Stimulated activated CD4-positive, alpha-beta T cell treated with anti-CD3 and anti-CD28 coated beads, Interleukin-15, amount 100 ng/mL, for 48 hours (primary cell): ENCODE data around the gene INPP4B.

ENCODE experiments used
- DNase-seq, 2 donors: peaks; one replicate each; pipeline ENCODE4 v3.0.0-alpha.2; 2020; ENCODE audit warnings: low read depth in 2 of 2

INPP4B gene

GRCh38 chr4:142727149-142727548, 119.0 kb downstream of the INPP4B start:
- no peak for DNase-seq

- DNase-seq, result no peak
Measured at GRCh38 chr4:142725886-142726285, 120.2 kb downstream of the INPP4B start.

- DNase-seq, result no peak
Measured at GRCh38 chr4:142721187-142721586, 124.9 kb downstream of the INPP4B start.

GRCh38 chr4:142719854-142720541, 126.1 kb downstream of the INPP4B start:
- DNase-seq, result no peak

GRCh38 chr4:142718981-142719380, 127.1 kb downstream of the INPP4B start:
- DNase-seq, result no peak

- DNase-seq, result no peak
Measured at GRCh38 chr4:142715727-142716126, 130.4 kb downstream of the INPP4B start.

- DNase-seq, result no peak
Measured at GRCh38 chr4:142713282-142714030, 132.6 kb downstream of the INPP4B start.

- DNase-seq, result no peak
Measured at GRCh38 chr4:142708231-142708630, 137.9 kb downstream of the INPP4B start.

GRCh38 chr4:142707401-142707800, 138.7 kb downstream of the INPP4B start:
- no peak for DNase-seq

GRCh38 chr4:142706381-142706780, 139.7 kb downstream of the INPP4B start:
- no peak for DNase-seq

- DNase-seq, result no peak
Measured at GRCh38 chr4:142705820-142706219, 140.3 kb downstream of the INPP4B start.

GRCh38 chr4:142703694-142704309, 142.3 kb downstream of the INPP4B start:
- no peak for DNase-seq

- no peak for DNase-seq
Measured at GRCh38 chr4:142701017-142701416, 145.1 kb downstream of the INPP4B start.

- DNase-seq, result no peak
Measured at GRCh38 chr4:142700531-142700930, 145.6 kb downstream of the INPP4B start.

- DNase-seq, result no peak
Measured at GRCh38 chr4:142698552-142698951, 147.5 kb downstream of the INPP4B start.

GRCh38 chr4:142697928-142698327, 148.2 kb downstream of the INPP4B start:
- no peak for DNase-seq

GRCh38 chr4:142697320-142697719, 148.8 kb downstream of the INPP4B start:
- DNase-seq, result no peak

GRCh38 chr4:142696334-142697122, 149.6 kb downstream of the INPP4B start:
- DNase-seq, result no peak

- no peak for DNase-seq
Measured at GRCh38 chr4:142690406-142691163, 155.5 kb downstream of the INPP4B start.

- no peak for DNase-seq
Measured at GRCh38 chr4:142687547-142688275, 158.4 kb downstream of the INPP4B start.

GRCh38 chr4:142686081-142686480, 160.0 kb downstream of the INPP4B start:
- DNase-seq, result no peak
